CD4-positive, alpha-beta T cell treated with Interleukin-6 at 100 ng/mL for 8 hours (primary cell): ENCODE data around the gene DPYSL4.
A peak's percentile ranks its signal among the peaks of the same experiment; 100 is the strongest.

Experiments
- DNase-seq: peaks from one replicate; pipeline ENCODE4 v3.0.0-alpha.2; 2020; ENCODE audit warnings: mixed read lengths, low spot score

Gene DPYSL4

GRCh38 chr10:132178672-132179545 lies 7.8 kb upstream of the DPYSL4 start:
- DNase-seq: no peak

GRCh38 chr10:132179551-132180392 lies 7.0 kb upstream of the DPYSL4 start:
- no peak for DNase-seq

- DNase-seq: no peak
Measured at GRCh38 chr10:132180736-132181135, 6.0 kb upstream of the DPYSL4 start.

GRCh38 chr10:132181691-132182425 lies 4.9 kb upstream of the DPYSL4 start:
- DNase-seq: no peak

GRCh38 chr10:132182591-132182990 lies 4.2 kb upstream of the DPYSL4 start:
- DNase-seq: no peak

GRCh38 chr10:132183046-132183445 lies 3.7 kb upstream of the DPYSL4 start:
- no peak for DNase-seq

GRCh38 chr10:132184816-132185593 lies 1.7 kb upstream of the DPYSL4 start:
- DNase-seq: no peak

- peak; percentile 50 for DNase-seq
Measured at GRCh38 chr10:132185601-132186487, 904 bp upstream of the DPYSL4 start.

GRCh38 chr10:132187430-132188138 lies 836 bp downstream of the DPYSL4 start:
- no peak for DNase-seq

GRCh38 chr10:132188331-132188730 lies 1.6 kb downstream of the DPYSL4 start:
- DNase-seq: no peak

GRCh38 chr10:132189016-132189415 lies 2.3 kb downstream of the DPYSL4 start:
- no peak for DNase-seq

- DNase-seq: no peak
Measured at GRCh38 chr10:132189810-132190422, 3.2 kb downstream of the DPYSL4 start.

- DNase-seq: no peak
Measured at GRCh38 chr10:132192076-132192975, 5.6 kb downstream of the DPYSL4 start.

GRCh38 chr10:132192991-132193665 lies 6.4 kb downstream of the DPYSL4 start:
- DNase-seq: no peak

- DNase-seq: no peak
Measured at GRCh38 chr10:132193907-132194552, 7.3 kb downstream of the DPYSL4 start.

- DNase-seq: no peak
Measured at GRCh38 chr10:132194726-132195125, 8.0 kb downstream of the DPYSL4 start.

- no peak for DNase-seq
Measured at GRCh38 chr10:132195366-132196075, 8.8 kb downstream of the DPYSL4 start.
